HT-29 (cell line): Measurements from ENCODE around the gene GINS2. TPM values are rescaled to one million over a fixed set of nuclear protein-coding genes. Genes with fewer than 3 reads are reported as not detected.

Experiments used
- DNase-seq: peaks from one replicate; pipeline ENCODE4 v3.0.0-alpha.2; 2015; ENCODE audit warnings: low spot score
- small RNA-seq: library from RNA; depleted of rRNA; stranded (forward); fragments of <200 nt; gene quantifications from one replicate; pipeline ENCODE3, GENCODE V24; 2014
- total RNA-seq: library from RNA; depleted of rRNA; stranded (reverse); fragments of >200 nt; shearing (Covaris generic); gene quantifications from 2 replicates; pipeline ENCODE4 v1.2.3, GENCODE V29; 2014; rRNA removed

Gene GINS2
- total RNA-seq, 1 experiment from 2014 or later = 22.8 TPM

DNA sequence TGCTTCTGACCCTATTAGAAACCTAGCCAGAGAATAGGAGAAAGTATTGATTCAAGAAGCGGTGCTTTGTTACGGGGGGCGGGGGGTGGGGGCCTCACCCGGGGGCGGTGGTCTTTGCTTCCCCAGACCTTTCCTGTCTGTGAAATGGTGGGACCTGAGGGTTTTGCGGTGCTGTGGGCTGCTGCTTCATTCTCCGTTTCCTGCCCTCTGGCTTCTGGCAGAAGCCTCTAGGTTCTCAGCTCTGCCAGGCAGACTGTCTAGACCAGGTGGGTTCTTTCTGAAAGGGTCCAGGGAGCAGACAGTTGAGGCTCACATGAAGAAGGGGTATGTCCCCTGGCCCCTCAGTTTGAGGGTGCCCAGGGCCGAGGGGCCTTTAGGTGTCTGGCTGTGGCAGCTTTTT is 61.7 kb downstream of the GINS2 start:
- DNase-seq = no peak

Small RNA genes lying within 50 kb of the gene (small RNA-seq; reads per million reads assigned to genes)
- gene RN7SL381P = not detected

Other genes starting within 250 kb of the GINS2 start
- gene GSE1, start 75.6 kb downstream of the GINS2 start, total RNA-seq = 81.1 and 84.7 TPM in 2 replicates
- gene C16orf74, start 62.1 kb upstream of the GINS2 start, total RNA-seq = 84.9 and 92.0 TPM in 2 replicates
- 98.2 and 107 TPM in 2 replicates for gene EMC8, start 110.6 kb upstream of the GINS2 start, total RNA-seq
- 443 and 485 TPM in 2 replicates for gene COX4I1, start 110.7 kb upstream of the GINS2 start, total RNA-seq
- gene IRF8, start 210.2 kb upstream of the GINS2 start, total RNA-seq = 0.23 TPM in 1 of 2 replicates, not detected in the other